ENCODE measurements around the gene PRCC.

PRCC gene

DNA sequence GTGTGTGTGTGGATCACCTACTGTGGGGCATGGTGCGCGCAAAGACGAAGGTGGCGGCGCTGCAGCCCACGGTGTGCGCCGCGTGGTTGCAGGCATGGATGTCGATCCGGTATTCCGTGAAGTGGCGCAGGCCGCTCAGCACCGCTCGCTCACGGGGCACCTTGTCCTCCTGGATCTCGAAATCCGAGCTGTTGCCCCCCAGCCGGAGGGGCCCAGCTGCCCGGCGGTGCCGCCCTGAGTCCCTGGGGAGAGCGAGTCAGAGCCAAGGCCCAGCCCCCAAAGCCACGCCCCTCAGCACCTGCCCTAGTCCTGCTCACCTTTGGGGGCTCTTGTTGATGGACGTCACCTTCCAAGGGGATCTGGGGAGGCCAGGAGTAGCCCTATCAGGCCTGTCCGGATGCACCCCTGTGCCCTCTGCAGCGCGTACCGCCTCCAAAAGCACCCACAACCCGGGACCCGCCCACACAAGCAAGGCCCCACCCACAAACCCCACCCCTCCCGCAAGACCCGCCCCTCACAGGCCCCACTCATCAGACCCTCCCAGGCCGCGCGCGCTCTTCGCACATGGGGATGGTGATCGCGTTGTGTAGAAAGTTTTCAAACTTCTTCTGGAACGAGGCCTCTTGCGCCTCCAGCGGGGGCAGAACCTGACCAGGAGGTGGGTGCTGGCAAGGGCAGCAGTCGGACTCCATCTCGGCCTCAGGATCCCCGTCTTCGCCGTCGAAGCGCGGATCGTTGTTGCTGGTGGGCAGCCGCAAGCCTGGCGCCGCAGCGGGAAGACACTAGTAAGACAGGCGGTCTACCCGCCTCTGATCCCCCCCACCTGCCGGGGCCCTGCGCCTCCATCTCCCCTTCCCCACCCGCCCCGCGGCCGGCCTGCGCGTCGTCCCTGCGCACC, 78.0 kb downstream of the PRCC start:
- no peak for DNase-seq

DNA sequence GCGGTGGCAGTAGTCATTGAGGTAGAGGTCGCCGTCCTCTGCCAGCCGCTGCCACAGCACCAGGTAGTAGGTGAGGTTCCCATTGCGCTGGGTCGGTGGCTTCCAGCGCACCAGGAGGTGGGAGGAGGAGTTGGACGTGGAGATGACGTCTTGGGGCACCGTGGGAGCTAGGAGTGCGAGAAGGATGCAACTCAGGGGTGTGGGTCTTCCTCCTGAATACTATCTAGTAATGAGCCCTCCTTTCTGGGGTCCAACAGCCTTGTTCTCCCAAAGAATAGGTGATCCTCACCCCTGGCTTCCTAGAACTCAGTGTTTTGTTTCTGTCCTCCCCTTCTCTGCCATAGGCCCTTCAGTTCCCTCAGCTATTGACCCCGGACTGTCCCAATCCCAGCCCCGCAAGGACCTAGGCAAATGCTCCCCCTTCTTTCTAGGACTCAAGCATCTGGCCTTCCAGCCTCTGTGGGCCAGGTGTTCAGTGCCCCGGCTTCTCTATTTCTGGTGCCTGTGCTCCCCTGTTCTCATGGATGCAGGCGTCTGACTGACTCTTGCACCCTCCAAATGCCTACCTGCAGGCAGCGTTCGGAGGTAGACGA, 78.7 kb downstream of the PRCC start:
- no peak for DNase-seq

DNA sequence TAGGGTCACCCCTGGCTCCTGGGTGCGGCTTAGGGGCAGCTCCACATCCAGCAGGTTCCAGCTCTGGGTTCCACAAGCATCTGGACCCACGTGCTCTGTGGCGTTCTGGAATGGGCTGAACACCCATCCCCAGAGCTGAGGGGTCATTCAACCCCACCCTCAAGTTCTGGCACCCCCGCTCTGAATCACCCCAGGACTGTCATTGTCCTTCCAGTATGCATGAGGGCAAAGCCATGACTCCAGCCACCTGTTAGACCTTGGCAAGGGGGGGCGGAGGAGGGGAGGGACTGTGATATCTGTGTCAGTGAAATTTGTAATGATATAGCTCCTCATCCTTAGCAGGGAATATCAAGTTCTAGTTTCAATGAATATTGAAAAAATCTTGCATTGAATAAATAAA, 79.3 kb downstream of the PRCC start:
- no peak for DNase-seq

DNA sequence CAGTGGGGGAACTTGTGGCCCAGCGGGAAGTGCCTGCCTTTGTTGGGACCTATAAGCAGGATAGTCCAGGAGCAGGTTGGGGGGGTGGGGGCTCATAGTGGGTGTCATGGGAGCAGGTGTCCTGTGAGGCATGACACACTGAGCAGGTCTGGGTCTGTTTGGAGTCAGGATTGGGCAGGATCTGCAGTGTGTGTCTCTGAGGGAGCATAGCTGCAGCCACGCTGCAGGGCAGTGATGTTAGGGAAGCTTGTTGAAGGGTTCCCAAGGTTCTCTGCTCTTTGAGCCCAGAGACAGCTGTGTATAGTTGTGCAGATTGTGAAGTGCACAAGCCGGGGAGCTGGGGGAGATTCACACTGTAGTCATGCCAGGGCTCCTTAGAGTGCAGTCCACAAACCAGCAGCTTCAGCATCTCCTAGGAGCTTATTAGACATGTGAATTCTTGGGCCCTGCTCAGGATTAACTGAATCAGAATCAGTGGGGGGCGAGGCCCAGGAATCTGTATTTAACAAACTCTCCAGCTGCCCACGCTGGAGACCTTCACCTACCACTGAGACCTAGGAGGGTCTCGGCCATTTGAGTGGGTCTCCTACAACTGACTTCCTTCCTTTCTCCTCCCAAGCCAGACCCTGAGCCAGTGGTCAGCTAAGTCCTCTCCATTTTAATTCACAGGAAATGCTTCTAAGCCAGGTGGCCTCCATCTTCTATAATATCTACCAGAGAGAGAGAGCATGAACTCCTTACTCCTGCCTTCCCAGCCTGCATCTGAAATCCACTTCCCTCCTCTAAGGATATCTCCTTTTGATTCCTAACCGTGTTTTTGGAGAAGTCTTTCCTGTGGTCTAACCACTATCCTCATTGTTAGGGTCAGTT, 80.5 kb downstream of the PRCC start:
- no peak for DNase-seq

DNA sequence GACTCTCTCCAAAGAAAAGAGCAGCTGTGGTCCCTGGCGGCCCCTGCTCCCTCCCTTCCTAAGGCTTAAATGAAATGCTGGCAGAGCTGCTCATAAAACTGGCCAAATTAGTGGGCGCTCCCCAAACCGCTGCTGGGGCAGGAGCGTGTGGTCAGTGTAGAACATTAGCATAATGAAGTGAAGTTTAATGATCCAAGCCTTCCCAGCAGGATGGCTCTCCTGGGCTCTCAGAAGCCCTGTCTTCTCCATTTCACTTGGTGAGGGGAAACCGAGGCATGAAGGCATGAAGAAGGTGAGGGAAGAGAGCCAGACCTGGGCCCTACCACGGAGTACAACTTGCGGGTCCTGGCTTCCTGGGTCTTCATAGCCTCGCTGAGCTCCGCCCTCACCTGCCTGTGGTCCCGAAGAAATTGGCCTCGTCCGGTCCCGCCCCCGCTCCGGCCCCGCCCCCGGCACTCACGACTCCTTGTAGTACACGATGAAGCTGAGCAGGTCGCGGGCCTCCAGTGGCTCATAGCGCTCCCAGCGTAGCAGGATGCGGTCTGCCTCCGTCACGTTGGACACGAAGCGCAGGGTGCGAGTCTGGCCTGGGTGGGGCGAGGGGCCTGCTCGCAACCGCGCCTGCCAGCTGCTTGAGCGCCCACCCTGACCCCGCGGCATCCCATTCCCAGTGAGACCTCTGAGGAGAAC, 81.3 kb downstream of the PRCC start:
- no peak for DNase-seq

DNA sequence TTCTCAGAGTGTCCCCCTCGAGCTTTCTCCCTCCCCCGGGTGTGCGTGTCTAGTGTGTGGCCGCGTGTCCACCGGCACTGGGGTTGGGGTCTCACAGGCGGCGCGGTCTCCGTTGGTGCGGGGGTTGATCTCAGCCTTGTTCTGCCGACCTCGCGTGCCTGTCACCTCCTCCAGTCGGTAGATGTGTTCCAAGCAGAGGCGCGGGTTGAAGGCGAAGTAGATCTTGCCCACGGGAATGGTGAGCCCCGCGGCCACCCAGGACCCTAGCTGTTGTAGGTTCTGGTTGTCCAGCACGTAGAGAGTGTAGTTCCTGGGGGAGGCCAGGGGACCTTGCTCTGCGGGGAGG, 81.8 kb downstream of the PRCC start:
- no peak for DNase-seq

All from left hindlimb (tissue), 1 donor.